HG03571 (cell line): ENCODE measurements around the gene PDZD2.

Experiments used
- ATAC-seq: cut with Tn5 transposase; IDR thresholded peaks from one replicate; pipeline ENCODE4 v1.9.1; 2021; ENCODE audit not compliant: unreplicated experiment

The PDZD2 gene

DNA sequence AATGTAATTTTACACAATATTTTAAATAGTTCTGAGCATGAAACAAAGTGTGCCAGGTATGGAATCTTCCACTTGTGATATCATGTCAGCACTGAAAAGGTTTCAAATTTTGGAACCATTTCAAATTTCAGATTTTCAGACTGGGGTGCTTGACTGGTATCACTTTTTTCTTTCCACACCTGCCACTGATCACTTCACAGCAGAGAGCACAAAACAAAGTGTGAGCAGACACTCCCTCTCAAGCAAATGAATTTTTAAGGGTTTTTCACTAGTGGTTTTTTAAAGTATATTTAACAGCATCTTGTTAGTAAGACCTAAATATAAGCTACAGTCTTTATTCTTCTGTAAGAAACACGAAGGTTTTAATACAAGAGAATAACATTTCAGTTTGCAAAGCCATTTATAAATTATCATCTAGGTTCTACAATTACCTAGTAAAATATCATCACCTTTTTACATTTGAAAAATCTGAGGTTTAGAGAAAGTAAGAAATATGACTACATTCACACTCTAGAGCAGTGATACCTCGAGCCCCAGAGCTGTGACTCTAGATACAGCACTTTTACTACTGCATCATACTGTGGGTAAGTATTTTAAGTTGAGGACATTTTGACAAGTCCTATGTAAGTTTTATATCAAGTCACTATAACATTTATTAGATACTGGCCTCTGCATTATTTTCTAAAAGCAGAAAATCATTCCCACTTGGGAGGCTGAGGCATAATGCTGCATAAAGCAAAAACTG is 520.6 kb downstream of the PDZD2 start:
- ATAC-seq: no peak

DNA sequence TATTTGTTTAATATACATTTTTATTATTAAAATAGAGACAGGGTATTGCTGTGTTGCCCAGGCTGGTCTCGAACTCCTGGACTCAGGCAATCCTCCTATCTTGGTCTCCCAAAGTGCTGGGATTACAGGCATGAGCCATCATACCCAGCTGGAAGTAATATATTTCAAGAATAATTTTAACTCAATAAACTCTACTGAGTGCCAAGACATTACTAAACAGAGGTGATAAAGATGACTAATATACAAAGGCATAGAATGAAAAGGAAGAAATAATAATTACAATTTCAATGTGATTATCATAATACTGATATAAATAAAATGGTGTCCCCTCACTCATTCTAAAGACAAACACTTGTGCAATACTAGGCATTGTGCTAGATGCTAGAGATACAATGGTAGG is 521.3 kb downstream of the PDZD2 start:
- no peak for ATAC-seq
